Ishikawa (cell line): ENCODE results near the gene ELANE.
A peak's percentile ranks its signal among the peaks of the same experiment; 100 is the strongest.

Experiments used
- CEBPB ChIP-seq: IDR thresholded peaks from 2 replicates; pipeline ENCODE4 v1.6.1; 2012
- CREB1 ChIP-seq: IDR thresholded peaks from 2 replicates; pipeline ENCODE4 v1.6.1; 2012; ENCODE audit warnings: low read depth
- EGR1 ChIP-seq: IDR thresholded peaks from 2 replicates; pipeline ENCODE4 v1.6.1; 2012
- EP300 ChIP-seq: IDR thresholded peaks from 2 replicates; pipeline ENCODE4 v1.6.1; 2012; ENCODE audit warnings: borderline replicate concordance
- FOXM1 ChIP-seq: IDR thresholded peaks from 2 replicates; pipeline ENCODE4 v1.6.1; 2012; ENCODE audit warnings: low read depth, borderline replicate concordance
- NFIC ChIP-seq: IDR thresholded peaks from 2 replicates; pipeline ENCODE4 v1.6.1; 2012
- RAD21 ChIP-seq: IDR thresholded peaks from 2 replicates; pipeline ENCODE4 v1.6.1; 2012; ENCODE audit warnings: low read depth
- TAF1 ChIP-seq: IDR thresholded peaks from 2 replicates; pipeline ENCODE4 v1.6.1; 2012; ENCODE audit warnings: low read depth, mild to moderate bottlenecking
- TCF12 ChIP-seq: IDR thresholded peaks from 2 replicates; pipeline ENCODE4 v1.6.1; 2012; ENCODE audit warnings: low read depth
- TEAD4 ChIP-seq: IDR thresholded peaks from 2 replicates; pipeline ENCODE4 v1.6.1; 2012
- YY1 ChIP-seq: IDR thresholded peaks from 2 replicates; pipeline ENCODE4 v1.6.1; 2012; ENCODE audit warnings: low read depth
- ZBTB7A ChIP-seq: IDR thresholded peaks from 2 replicates; pipeline ENCODE4 v1.6.1; 2012; ENCODE audit warnings: low read depth
- TF ChIP-seq, protein P1 (sequence below): IDR thresholded peaks from 2 replicates; pipeline ENCODE4 v1.6.1; 2012
- TF ChIP-seq, protein P2 (sequence below): IDR thresholded peaks from 2 replicates; pipeline ENCODE4 v1.6.1; 2012
- TF ChIP-seq, protein P3 (sequence below): IDR thresholded peaks from 2 replicates; pipeline ENCODE4 v1.6.1; 2012; ENCODE audit warnings: low read depth, mild to moderate bottlenecking

ELANE gene

DNA sequence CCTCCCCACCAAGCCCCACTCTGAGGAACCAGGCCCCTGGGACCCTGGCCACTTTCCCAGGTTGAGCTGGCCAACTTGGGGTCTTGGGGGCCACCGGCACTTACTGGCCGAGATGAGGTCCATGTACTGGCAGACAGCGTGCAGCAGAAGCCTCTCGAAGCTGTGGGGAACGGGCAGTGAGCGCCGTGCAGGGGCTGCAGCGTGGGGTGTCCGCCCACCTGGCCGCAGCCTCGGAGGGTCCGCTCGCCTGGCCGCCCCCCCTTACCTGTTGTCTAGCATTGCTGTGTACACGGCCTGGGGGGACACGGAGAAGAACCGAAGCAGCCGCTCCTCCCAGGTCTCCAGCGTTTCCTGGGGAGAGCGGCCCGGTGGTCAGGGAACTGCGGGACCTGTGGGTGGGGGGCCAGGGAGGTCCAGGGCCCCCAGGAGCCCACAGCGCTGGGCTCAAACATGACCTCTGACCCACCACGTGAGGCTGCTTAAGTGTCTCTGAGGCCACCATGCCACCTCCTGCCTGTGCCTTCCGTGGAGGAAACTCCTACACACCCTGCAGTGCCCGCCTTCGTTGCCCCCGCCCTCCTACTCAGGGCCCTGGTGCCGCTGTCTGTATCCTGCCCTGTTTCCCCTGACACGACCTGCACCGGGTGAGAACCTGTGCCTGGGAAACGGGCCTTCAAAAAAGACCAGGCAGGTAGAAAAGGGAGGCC, 47.4 kb downstream of the ELANE start:
- TF ChIP-seq, protein P1, sequence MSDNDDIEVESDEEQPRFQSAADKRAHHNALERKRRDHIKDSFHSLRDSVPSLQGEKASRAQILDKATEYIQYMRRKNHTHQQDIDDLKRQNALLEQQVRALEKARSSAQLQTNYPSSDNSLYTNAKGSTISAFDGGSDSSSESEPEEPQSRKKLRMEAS, result no peak

DNA sequence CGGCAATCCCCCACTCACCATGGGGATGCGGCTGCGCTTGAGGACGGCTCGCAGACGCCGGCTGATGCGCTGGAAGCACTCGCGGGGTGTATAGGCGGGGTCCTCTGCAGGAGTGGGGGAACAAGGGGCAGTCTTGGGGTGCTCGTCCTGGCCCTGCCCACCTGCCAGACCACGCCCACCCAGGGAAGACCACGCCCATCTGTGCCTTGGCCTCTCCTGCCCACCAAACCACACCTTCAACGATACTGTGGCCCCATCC, 47.9 kb downstream of the ELANE start:
- TF ChIP-seq ZBTB7A, result no peak
- TF ChIP-seq EP300, result no peak
- TF ChIP-seq TAF1, result no peak
- no peak for TF ChIP-seq RAD21
- no peak for TF ChIP-seq TCF12
- no peak for TF ChIP-seq TEAD4
- TF ChIP-seq NFIC, result no peak
- TF ChIP-seq YY1, result no peak
- TF ChIP-seq, protein P2, sequence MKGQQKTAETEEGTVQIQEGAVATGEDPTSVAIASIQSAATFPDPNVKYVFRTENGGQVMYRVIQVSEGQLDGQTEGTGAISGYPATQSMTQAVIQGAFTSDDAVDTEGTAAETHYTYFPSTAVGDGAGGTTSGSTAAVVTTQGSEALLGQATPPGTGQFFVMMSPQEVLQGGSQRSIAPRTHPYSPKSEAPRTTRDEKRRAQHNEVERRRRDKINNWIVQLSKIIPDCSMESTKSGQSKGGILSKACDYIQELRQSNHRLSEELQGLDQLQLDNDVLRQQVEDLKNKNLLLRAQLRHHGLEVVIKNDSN, result no peak
- TF ChIP-seq, protein P3, sequence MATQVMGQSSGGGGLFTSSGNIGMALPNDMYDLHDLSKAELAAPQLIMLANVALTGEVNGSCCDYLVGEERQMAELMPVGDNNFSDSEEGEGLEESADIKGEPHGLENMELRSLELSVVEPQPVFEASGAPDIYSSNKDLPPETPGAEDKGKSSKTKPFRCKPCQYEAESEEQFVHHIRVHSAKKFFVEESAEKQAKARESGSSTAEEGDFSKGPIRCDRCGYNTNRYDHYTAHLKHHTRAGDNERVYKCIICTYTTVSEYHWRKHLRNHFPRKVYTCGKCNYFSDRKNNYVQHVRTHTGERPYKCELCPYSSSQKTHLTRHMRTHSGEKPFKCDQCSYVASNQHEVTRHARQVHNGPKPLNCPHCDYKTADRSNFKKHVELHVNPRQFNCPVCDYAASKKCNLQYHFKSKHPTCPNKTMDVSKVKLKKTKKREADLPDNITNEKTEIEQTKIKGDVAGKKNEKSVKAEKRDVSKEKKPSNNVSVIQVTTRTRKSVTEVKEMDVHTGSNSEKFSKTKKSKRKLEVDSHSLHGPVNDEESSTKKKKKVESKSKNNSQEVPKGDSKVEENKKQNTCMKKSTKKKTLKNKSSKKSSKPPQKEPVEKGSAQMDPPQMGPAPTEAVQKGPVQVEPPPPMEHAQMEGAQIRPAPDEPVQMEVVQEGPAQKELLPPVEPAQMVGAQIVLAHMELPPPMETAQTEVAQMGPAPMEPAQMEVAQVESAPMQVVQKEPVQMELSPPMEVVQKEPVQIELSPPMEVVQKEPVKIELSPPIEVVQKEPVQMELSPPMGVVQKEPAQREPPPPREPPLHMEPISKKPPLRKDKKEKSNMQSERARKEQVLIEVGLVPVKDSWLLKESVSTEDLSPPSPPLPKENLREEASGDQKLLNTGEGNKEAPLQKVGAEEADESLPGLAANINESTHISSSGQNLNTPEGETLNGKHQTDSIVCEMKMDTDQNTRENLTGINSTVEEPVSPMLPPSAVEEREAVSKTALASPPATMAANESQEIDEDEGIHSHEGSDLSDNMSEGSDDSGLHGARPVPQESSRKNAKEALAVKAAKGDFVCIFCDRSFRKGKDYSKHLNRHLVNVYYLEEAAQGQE, result no peak
- no peak for TF ChIP-seq FOXM1
- TF ChIP-seq CREB1, result no peak
- TF ChIP-seq, protein P1, result no peak

DNA sequence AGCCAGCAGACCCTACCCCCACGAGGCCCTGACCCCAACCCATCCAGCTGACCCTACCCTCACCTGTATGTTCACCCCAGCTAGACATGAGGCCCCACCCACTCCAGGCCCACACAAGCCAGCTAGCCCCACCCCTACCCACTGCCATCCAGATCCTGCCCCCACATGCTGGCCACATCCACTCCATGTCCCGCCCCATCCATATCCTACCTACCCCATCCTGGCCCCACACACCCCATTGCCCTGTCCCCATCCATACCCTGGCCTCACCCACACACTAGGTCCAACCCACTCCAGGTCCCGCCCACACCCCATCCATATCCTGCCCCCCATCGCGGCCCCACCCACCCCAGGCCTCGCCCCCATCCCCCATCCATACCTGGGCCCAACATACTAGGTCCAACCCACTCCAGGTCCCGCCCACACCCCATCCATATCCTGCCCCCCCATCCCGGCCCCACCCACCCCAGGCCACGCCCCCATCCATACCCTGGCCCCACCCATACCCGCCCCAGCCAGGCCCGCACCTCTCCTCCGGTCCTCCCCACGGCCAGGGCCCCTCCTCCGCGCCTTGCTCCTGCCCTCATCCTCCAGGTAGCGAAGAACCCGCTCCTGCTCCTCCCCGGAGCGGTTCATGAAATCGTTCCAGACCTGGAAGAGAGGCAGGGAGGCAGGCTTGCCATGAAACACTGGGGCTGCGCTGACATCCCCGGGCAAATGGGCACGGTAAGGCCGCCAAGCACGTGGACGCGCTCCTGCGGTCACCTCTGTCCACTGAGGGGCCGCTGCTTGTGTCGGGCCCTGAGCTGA, 48.4 kb downstream of the ELANE start:
- no peak for TF ChIP-seq FOXM1
- TF ChIP-seq, protein P2, result no peak
- TF ChIP-seq TAF1, result no peak
- TF ChIP-seq, protein P1, result peak; percentile 20; the same call in 1 of the 2 replicates
- TF ChIP-seq NFIC, result no peak
- TF ChIP-seq CREB1, result no peak
- no peak for TF ChIP-seq EP300

DNA sequence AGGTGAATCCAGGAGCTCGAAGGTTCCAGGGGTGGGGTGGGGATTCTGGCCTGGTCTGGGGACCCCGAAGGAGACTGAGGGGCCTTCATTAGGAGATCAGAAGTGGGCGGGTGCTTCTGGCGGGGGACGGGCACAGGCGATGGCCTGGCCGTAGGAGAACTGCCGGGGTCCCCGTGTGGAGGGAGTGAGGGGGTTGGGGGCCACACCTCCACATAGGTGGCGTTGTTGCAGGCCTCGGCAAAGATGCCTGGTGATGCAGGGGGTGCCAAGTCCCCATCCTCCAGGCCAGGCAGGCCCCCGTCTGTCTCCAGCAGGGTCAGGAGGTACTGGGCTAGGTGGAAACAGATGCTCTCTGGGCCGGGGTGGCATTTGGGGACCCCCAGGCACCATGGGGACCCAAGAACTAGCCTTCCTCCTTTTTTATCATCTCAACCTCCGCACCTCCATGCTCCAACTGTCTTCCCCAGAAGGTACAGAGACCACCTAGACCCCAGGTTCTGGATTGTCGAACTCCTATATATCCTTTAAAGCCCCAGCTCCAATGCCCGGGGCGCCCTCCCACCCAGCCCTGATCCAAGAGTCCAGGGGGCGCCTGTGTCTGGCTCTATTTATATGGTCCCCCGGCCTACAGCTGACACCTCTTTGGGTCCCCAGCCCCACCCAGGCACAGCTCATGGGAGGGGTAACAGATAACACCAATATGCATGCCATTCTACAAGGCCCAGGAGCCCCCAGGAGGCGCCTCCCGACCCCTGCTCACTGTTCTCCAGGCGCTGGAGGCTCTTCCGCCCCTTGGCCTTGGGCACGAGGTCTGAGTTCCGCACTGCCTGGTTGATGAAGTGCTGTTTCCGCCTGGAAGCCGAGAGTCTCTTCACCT, 49.4 kb downstream of the ELANE start:
- no peak for TF ChIP-seq RAD21
- no peak for TF ChIP-seq CEBPB
- TF ChIP-seq CREB1, result no peak
- TF ChIP-seq, protein P2, result no peak

DNA sequence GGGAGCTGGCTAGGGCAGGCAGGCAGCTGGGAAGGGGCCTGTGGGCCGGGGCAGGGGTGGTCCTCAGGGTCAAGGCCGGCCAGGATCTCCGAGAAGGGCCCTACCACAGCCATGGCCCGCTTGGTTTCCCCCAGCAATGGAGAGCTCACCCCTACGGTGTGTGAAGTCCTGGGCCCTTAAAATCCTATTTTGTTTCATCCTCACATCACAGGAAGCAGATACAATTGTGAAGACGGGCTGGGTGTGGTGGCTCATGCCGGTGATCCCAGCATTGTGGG, 49.9 kb downstream of the ELANE start:
- TF ChIP-seq NFIC (no peak), ZBTB7A (no peak), RAD21 (no peak), TEAD4 (no peak), TCF12 (no peak), TAF1 (no peak), CREB1 (no peak), EGR1 (no peak), EP300 (no peak), FOXM1 (no peak), YY1 (no peak), CEBPB (no peak)
- TF ChIP-seq, protein P1, result no peak
- TF ChIP-seq, protein P2, result no peak
